HepG2 (cell line): ENCODE results near the gene INHBE. TPM values are rescaled to one million over a fixed set of nuclear protein-coding genes. Genes with fewer than 3 reads are reported as not detected.

Source experiments
- ARNT2 ChIP-seq: sonication (generic); formaldehyde crosslinking; IDR thresholded peaks from 2 replicates; pipeline ENCODE4 v1.8.0; 2022; ENCODE audit warnings: mild to moderate bottlenecking, low read depth, missing genetic modification reagents, moderate library complexity
- BCL3 ChIP-seq: sonication (generic); formaldehyde crosslinking; IDR thresholded peaks from 2 replicates; pipeline ENCODE4 v1.5.1; 2020; ENCODE audit warnings: mild to moderate bottlenecking, missing genetic modification reagents, moderate library complexity
- BORCS8-MEF2B ChIP-seq: sonication (generic); formaldehyde crosslinking; IDR thresholded peaks from 2 replicates; pipeline ENCODE4 v1.8.0; 2022; ENCODE audit warnings: mild to moderate bottlenecking, missing genetic modification reagents
- CREM ChIP-seq, 2 experiments: sonication (generic) in 1 of 2; formaldehyde crosslinking in 1 of 2; IDR thresholded peaks; 2 replicates each; pipeline versions ENCODE4 v1.4.0 to v1.6.1; 2016 to 2020; ENCODE audit warnings: antibody characterized with exemption in 1 of 2, mild to moderate bottlenecking in 1 of 2, missing genetic modification reagents in 1 of 2
- DMAP1 ChIP-seq: IDR thresholded peaks from 2 replicates; pipeline ENCODE4 v1.6.1; 2016
- KDM1A ChIP-seq: IDR thresholded peaks from 2 replicates; pipeline ENCODE4 v1.6.1; 2016; ENCODE audit warnings: missing compliant biosample characterization
- MED13 ChIP-seq: sonication (generic); formaldehyde crosslinking; IDR thresholded peaks from 2 replicates; pipeline ENCODE4 v1.5.0; 2020; ENCODE audit warnings: missing genetic modification reagents
- NFYC ChIP-seq: IDR thresholded peaks from 2 replicates; pipeline ENCODE4 v1.6.1; 2016; ENCODE audit warnings: missing genetic modification reagents, missing compliant biosample characterization
- PATZ1 ChIP-seq: sonication (generic); formaldehyde crosslinking; IDR thresholded peaks from 2 replicates; pipeline ENCODE4 v1.4.0; 2020; ENCODE audit warnings: missing genetic modification reagents
- PREB ChIP-seq: sonication (generic); formaldehyde crosslinking; IDR thresholded peaks from 2 replicates; pipeline ENCODE4 v1.4.0; 2020; ENCODE audit warnings: missing genetic modification reagents
- SMAD1 ChIP-seq: sonication (generic); formaldehyde crosslinking; IDR thresholded peaks from 2 replicates; pipeline ENCODE4 v1.4.0; 2020; ENCODE audit warnings: missing genetic modification reagents, low read depth, mild to moderate bottlenecking, borderline replicate concordance
- TBP ChIP-seq: sonication (generic); formaldehyde crosslinking; IDR thresholded peaks from 2 replicates; pipeline ENCODE4 v1.5.0; 2020; ENCODE audit warnings: missing genetic modification reagents
- ZFP91 ChIP-seq: sonication (generic); formaldehyde crosslinking; IDR thresholded peaks from 2 replicates; pipeline ENCODE4 v1.9.0; 2022; ENCODE audit warnings: missing genetic modification reagents, mild to moderate bottlenecking, borderline replicate concordance
- ZFY ChIP-seq: sonication (generic); formaldehyde crosslinking; IDR thresholded peaks from 2 replicates; pipeline ENCODE4 v1.4.0; 2020; ENCODE audit warnings: missing genetic modification reagents
- ZMAT3 ChIP-seq: sonication (generic); formaldehyde crosslinking; conservative IDR thresholded peaks from 2 replicates; pipeline ENCODE4 v1.7.0; 2021; ENCODE audit warnings: missing genetic modification reagents
- ZNF143 ChIP-seq: sonication (generic); formaldehyde crosslinking; IDR thresholded peaks from 2 replicates; pipeline ENCODE4 v1.4.0; 2020; ENCODE audit warnings: missing genetic modification reagents
- ZNF256 ChIP-seq: sonication (generic); formaldehyde crosslinking; conservative IDR thresholded peaks from 2 replicates; pipeline ENCODE4 v1.4.0; 2020; ENCODE audit warnings: missing genetic modification reagents
- ZNF292 ChIP-seq: sonication (generic); formaldehyde crosslinking; IDR thresholded peaks from 2 replicates; pipeline ENCODE4 v1.8.1; 2022; ENCODE audit warnings: mild to moderate bottlenecking, low read depth, missing genetic modification reagents, borderline replicate concordance
- ZNF354B ChIP-seq: sonication (generic); formaldehyde crosslinking; IDR thresholded peaks from 2 replicates; pipeline ENCODE4 v1.8.0; 2022; ENCODE audit warnings: mild to moderate bottlenecking, missing genetic modification reagents
- ZNF564 ChIP-seq: sonication (generic); formaldehyde crosslinking; IDR thresholded peaks from 2 replicates; pipeline ENCODE4 v1.8.1; 2023; ENCODE audit warnings: mild to moderate bottlenecking, missing genetic modification reagents
- ZNF616 ChIP-seq: sonication (generic); formaldehyde crosslinking; IDR thresholded peaks from 2 replicates; pipeline ENCODE4 v1.5.0; 2020; ENCODE audit warnings: low read depth, mild to moderate bottlenecking, missing genetic modification reagents
- ZXDC ChIP-seq: sonication (generic); formaldehyde crosslinking; IDR thresholded peaks from 2 replicates; pipeline ENCODE4 v1.5.0; 2020; ENCODE audit warnings: mild to moderate bottlenecking, missing genetic modification reagents
- polyA plus RNA-seq, 8 experiments: library from polyadenylated mRNA; depleted of rRNA in 3 of 8; stranded (reverse) in 7 of 8; unstranded in 1 of 8; fragments of >200 nt; fragmentation: Illumina TruSeq in 4 of 8; extraction: Trizol in 4 of 8; gene quantifications; 2 replicates each; pipeline versions ENCODE4 v1.2.1 to v1.2.3, GENCODE V29; 2011 to 2016; ENCODE audit warnings: low read depth in 4 of 8, missing spikeins in 1 of 8, mixed read lengths in 1 of 8; ENCODE audit not compliant: insufficient read depth in 1 of 8
- total RNA-seq, 5 experiments: library from RNA; depleted of rRNA; stranded (reverse); fragments of >200 nt; fragmentation: Illumina TruSeq; extraction: Trizol; gene quantifications; 2 replicates each; pipeline ENCODE4 v1.2.3, GENCODE V29; 2016; ENCODE audit warnings: low read depth in 1 of 5

The INHBE gene
- total and polyA plus RNA-seq, 2 of the 13 experiments (the other 11 are each of a cell fraction or from before 2014, with no cell fraction given), result 17.0 to 32.0 TPM

GRCh38 chr12:57456145-57456700 is 1.1 kb downstream of the INHBE start (continued):
- TF ChIP-seq ZNF616 (CRISPR knock-in tag), result no peak
- no peak for TF ChIP-seq ZNF143 (CRISPR knock-in tag)
- 0 out of 2 replicates have a peak, but pooled peaks have one; percentile 36 for TF ChIP-seq BCL3 (CRISPR knock-in tag)
- no peak for TF ChIP-seq ZXDC (CRISPR knock-in tag)
- peak; percentile 36; the same call in 1 of the 2 replicates for TF ChIP-seq ZFP91
- TF ChIP-seq PATZ1 (CRISPR knock-in tag), result no peak
- 0 out of 2 replicates have a peak, but pooled peaks have one; percentile 18 for TF ChIP-seq DMAP1
- no peak for TF ChIP-seq ARNT2
- TF ChIP-seq NFYC (CRISPR knock-in tag), result no peak
- no peak for TF ChIP-seq ZNF564
- peak; percentile 36; the same call in 1 of the 2 replicates for TF ChIP-seq ZFY (CRISPR knock-in tag)
- no peak for TF ChIP-seq MED13 (CRISPR knock-in tag)
- 0 out of 2 replicates have a peak, but pooled peaks have one; percentile 34 for TF ChIP-seq ZNF354B
- peak; percentile 52; the same call in 1 of the 2 replicates for TF ChIP-seq BORCS8-MEF2B (CRISPR knock-in tag)
- no peak for TF ChIP-seq KDM1A (CRISPR knock-in tag)
- 0 out of 2 replicates have a peak, but pooled peaks have one; percentile 32 for TF ChIP-seq ZMAT3 (CRISPR knock-in tag)
- TF ChIP-seq ZNF256 (CRISPR knock-in tag), result no peak
- no peak for TF ChIP-seq CREM (IDR thresholded peaks at IDR 0.05)
- no peak for TF ChIP-seq CREM (CRISPR knock-in tag; IDR thresholded peaks at IDR 0.05)
- no peak for TF ChIP-seq TBP (CRISPR knock-in tag)
- no peak for TF ChIP-seq PREB
- no peak for TF ChIP-seq ZNF292 (CRISPR knock-in tag)
- TF ChIP-seq SMAD1 (CRISPR knock-in tag), result no peak
